Activated naive CD4-positive, alpha-beta T cell (primary cell): ENCODE data around the gene MYOM3.

ENCODE experiments used
- DNase-seq, 4 experiments: peaks; one replicate each; lab custom pipeline; 2025; lab: John Stamatoyannopoulos, UW

Gene MYOM3

GRCh38 chr1:24114753-24115152 is 2.8 kb upstream of the MYOM3 start:
- no peak for DNase-seq

GRCh38 chr1:24113641-24114033 is 1.7 kb upstream of the MYOM3 start:
- DNase-seq, result no peak

- no peak for DNase-seq
Observed at GRCh38 chr1:24111262-24111995, 506 bp downstream of the MYOM3 start.

GRCh38 chr1:24110642-24111261 is 1.2 kb downstream of the MYOM3 start:
- DNase-seq, result no peak

- DNase-seq, result no peak
Observed at GRCh38 chr1:24109686-24110475, 2.1 kb downstream of the MYOM3 start.

GRCh38 chr1:24109166-24109483 is 2.8 kb downstream of the MYOM3 start:
- no peak for DNase-seq

- DNase-seq, result no peak
Observed at GRCh38 chr1:24108334-24109165, 3.4 kb downstream of the MYOM3 start.

GRCh38 chr1:24107462-24108138 is 4.3 kb downstream of the MYOM3 start:
- DNase-seq, result no peak

- no peak for DNase-seq
Observed at GRCh38 chr1:24105368-24106160, 6.4 kb downstream of the MYOM3 start.

- no peak for DNase-seq
Observed at GRCh38 chr1:24104854-24105253, 7.1 kb downstream of the MYOM3 start.

GRCh38 chr1:24103879-24104278 is 8.1 kb downstream of the MYOM3 start:
- no peak for DNase-seq

- DNase-seq, result no peak
Observed at GRCh38 chr1:24103408-24103807, 8.5 kb downstream of the MYOM3 start.

- DNase-seq, result no peak
Observed at GRCh38 chr1:24102961-24103360, 9.0 kb downstream of the MYOM3 start.

- DNase-seq, result no peak
Observed at GRCh38 chr1:24101796-24102586, 9.9 kb downstream of the MYOM3 start.

GRCh38 chr1:24100945-24101737 is 10.8 kb downstream of the MYOM3 start:
- DNase-seq, result no peak

GRCh38 chr1:24098943-24099638 is 12.8 kb downstream of the MYOM3 start:
- DNase-seq, result no peak

- DNase-seq, result no peak
Observed at GRCh38 chr1:24098102-24098501, 13.8 kb downstream of the MYOM3 start.

- DNase-seq, result no peak
Observed at GRCh38 chr1:24097663-24098062, 14.3 kb downstream of the MYOM3 start.

- no peak for DNase-seq
Observed at GRCh38 chr1:24096739-24097103, 15.2 kb downstream of the MYOM3 start.
